Measurements from ENCODE around the gene NSUN2. TPM values are rescaled to one million over a fixed set of nuclear protein-coding genes. Genes with fewer than 3 reads are reported as not detected.
"Not testable (repeated sequence)": the region's sequence is repeated elsewhere in the genome, so short reads cannot be mapped to it uniquely, and the experiment has no call there.

The NSUN2 gene
- 10 to 100 TPM; 49.2 to 50.7 (median 49.9) TPM for polyA plus RNA-seq (ENCODE audit: insufficient read length in 3 of 3)

- peak; percentile 83 to 95 (median 87) for DNase-seq (ENCODE audit: low read depth in 3 of 3, low spot score in 2 of 3)
Measured at GRCh38 chr5:6632888-6633468, at the start of gene NSUN2, which contains the start of gene SRD5A1. TSS of gene NSUN2 (minus strand) at chr5:6633044. CDS start at chr5:6632979, 65 bp downstream. TSS of gene SRD5A1 (plus strand) at chr5:6633440. CDS start at chr5:6633577, 137 bp downstream.

- DNase-seq (ENCODE audit: low read depth in 3 of 3, low spot score in 2 of 3) = no peak
Measured at GRCh38 chr5:6682239-6682638, 49.4 kb upstream of the NSUN2 start.

- DNase-seq (ENCODE audit: low read depth in 3 of 3, low spot score in 2 of 3) = no peak
Measured at GRCh38 chr5:6681682-6682081, 48.8 kb upstream of the NSUN2 start.

- DNase-seq (ENCODE audit: low read depth in 3 of 3, low spot score in 2 of 3) = no peak
Measured at GRCh38 chr5:6680922-6681321, 48.1 kb upstream of the NSUN2 start.

- DNase-seq (ENCODE audit: low read depth in 3 of 3, low spot score in 2 of 3) = no peak
Measured at GRCh38 chr5:6678385-6678784, 45.5 kb upstream of the NSUN2 start.

- no peak for DNase-seq (ENCODE audit: low read depth in 3 of 3, low spot score in 2 of 3)
Measured at GRCh38 chr5:6676702-6677101, 43.9 kb upstream of the NSUN2 start.

- no peak for DNase-seq (ENCODE audit: low read depth in 3 of 3, low spot score in 2 of 3)
Measured at GRCh38 chr5:6675784-6676491, 43.1 kb upstream of the NSUN2 start.

- DNase-seq (ENCODE audit: low read depth in 3 of 3, low spot score in 2 of 3) = no peak
Measured at GRCh38 chr5:6674886-6675285, 42.0 kb upstream of the NSUN2 start.

- DNase-seq (ENCODE audit: low read depth in 3 of 3, low spot score in 2 of 3) = no peak
Measured at GRCh38 chr5:6674421-6674820, 41.6 kb upstream of the NSUN2 start.

- no peak for DNase-seq (ENCODE audit: low read depth in 3 of 3, low spot score in 2 of 3)
Measured at GRCh38 chr5:6673963-6674362, 41.1 kb upstream of the NSUN2 start.

GRCh38 chr5:6673031-6673430, 40.2 kb upstream of the NSUN2 start:
- DNase-seq (ENCODE audit: low read depth in 3 of 3, low spot score in 2 of 3) = no peak

GRCh38 chr5:6668717-6669116, 35.9 kb upstream of the NSUN2 start:
- DNase-seq (ENCODE audit: low read depth in 3 of 3, low spot score in 2 of 3) = not testable (repeated sequence)

GRCh38 chr5:6667648-6668047, 34.8 kb upstream of the NSUN2 start:
- DNase-seq (ENCODE audit: low read depth in 3 of 3, low spot score in 2 of 3) = no peak

- DNase-seq (ENCODE audit: low read depth in 3 of 3, low spot score in 2 of 3) = no peak
Measured at GRCh38 chr5:6666762-6667161, 33.9 kb upstream of the NSUN2 start.

GRCh38 chr5:6660688-6661087, 27.8 kb upstream of the NSUN2 start:
- DNase-seq (ENCODE audit: low read depth in 3 of 3, low spot score in 2 of 3) = no peak

- DNase-seq (ENCODE audit: low read depth in 3 of 3, low spot score in 2 of 3) = no peak
Measured at GRCh38 chr5:6659941-6660684, 27.3 kb upstream of the NSUN2 start.

- no peak for DNase-seq (ENCODE audit: low read depth in 3 of 3, low spot score in 2 of 3)
Measured at GRCh38 chr5:6656680-6657079, 23.8 kb upstream of the NSUN2 start.

GRCh38 chr5:6655432-6655831, 22.6 kb upstream of the NSUN2 start:
- no peak for DNase-seq (ENCODE audit: low read depth in 3 of 3, low spot score in 2 of 3)

- no peak for DNase-seq (ENCODE audit: low read depth in 3 of 3, low spot score in 2 of 3)
Measured at GRCh38 chr5:6652025-6652424, 19.2 kb upstream of the NSUN2 start.

GRCh38 chr5:6649681-6650080, 16.8 kb upstream of the NSUN2 start:
- DNase-seq (ENCODE audit: low read depth in 3 of 3, low spot score in 2 of 3) = no peak

GRCh38 chr5:6649186-6649585, 16.3 kb upstream of the NSUN2 start:
- DNase-seq (ENCODE audit: low read depth in 3 of 3, low spot score in 2 of 3) = no peak

Measured in right renal cortex interstitium (tissue), 3 donors.